H9 (cell line): Measurements from ENCODE around the gene HOXD8. TPM values are rescaled to one million over a fixed set of nuclear protein-coding genes. Genes with fewer than 3 reads are reported as not detected.
A peak's percentile ranks its signal among the peaks of the same experiment; 100 is the strongest.

Experiments used
- DNase-seq: peaks from one replicate; pipeline ENCODE4 v3.0.0-alpha.2; 2017
- H2AFZ ChIP-seq: one replicate; pipeline ENCODE4 v1.6.1; 2013; ENCODE audit warnings: mild to moderate bottlenecking, low read length, control low read depth, moderate library complexity
- H2AK5ac ChIP-seq: 2 replicates; pipeline ENCODE4 v1.6.1; 2013; ENCODE audit warnings: low read length, control low read depth, mixed read lengths; ENCODE audit not compliant: insufficient read length
- H2BK120ac ChIP-seq: one replicate; pipeline ENCODE4 v1.6.1; 2013; ENCODE audit warnings: low read depth, mild to moderate bottlenecking, low read length, control low read depth, inconsistent platforms; ENCODE audit not compliant: poor library complexity, severe bottlenecking
- H2BK12ac ChIP-seq: 2 replicates; pipeline ENCODE4 v1.6.1; 2013; ENCODE audit warnings: low read length, control low read depth, mixed read lengths, low read depth; ENCODE audit not compliant: insufficient read length
- H2BK15ac ChIP-seq: 2 replicates; pipeline ENCODE4 v1.6.1; 2013; ENCODE audit warnings: low read depth, low read length, control low read depth
- H2BK20ac ChIP-seq: one replicate; pipeline ENCODE4 v1.6.1; 2013; ENCODE audit warnings: low read depth, mild to moderate bottlenecking, low read length, control low read depth, inconsistent platforms; ENCODE audit not compliant: poor library complexity, severe bottlenecking
- H2BK5ac ChIP-seq: 2 replicates; pipeline ENCODE4 v1.6.1; 2013; ENCODE audit warnings: low read length, control low read depth, mixed read lengths; ENCODE audit not compliant: insufficient read length
- H3K14ac ChIP-seq: 2 replicates; pipeline ENCODE4 v1.6.1; 2013; ENCODE audit warnings: low read length, control low read depth; ENCODE audit not compliant: insufficient read depth
- H3K18ac ChIP-seq: 2 replicates; pipeline ENCODE4 v1.6.1; 2013; ENCODE audit warnings: low read depth, mild to moderate bottlenecking, mixed read lengths, low read length, control low read depth; ENCODE audit not compliant: insufficient read length
- H3K23ac ChIP-seq: 2 replicates; pipeline ENCODE4 v1.6.1; 2013; ENCODE audit warnings: low read length, control low read depth, mixed read lengths, low read depth; ENCODE audit not compliant: insufficient read length
- H3K23me2 ChIP-seq: 2 replicates; pipeline ENCODE4 v1.6.1; 2013; ENCODE audit warnings: low read depth, mild to moderate bottlenecking, mixed read lengths, low read length, control low read depth; ENCODE audit not compliant: insufficient read length, poor library complexity, severe bottlenecking
- H3K27ac ChIP-seq: 2 replicates; pipeline ENCODE4 v1.5.1; 2013; ENCODE audit warnings: low read length, control low read depth, mixed read lengths, low read depth; ENCODE audit not compliant: insufficient read length
- H3K27me3 ChIP-seq: 2 replicates; pipeline ENCODE4 v1.6.1; 2013; ENCODE audit warnings: low read length, control low read depth, inconsistent platforms; ENCODE audit not compliant: insufficient read depth
- H3K4ac ChIP-seq: 2 replicates; pipeline ENCODE4 v1.6.1; 2013; ENCODE audit warnings: low read depth, mild to moderate bottlenecking, control low read depth, inconsistent platforms, low read length, moderate library complexity
- H3K4me1 ChIP-seq: 2 replicates; pipeline ENCODE4 v1.6.1; 2013; ENCODE audit warnings: low read length, control low read depth, inconsistent platforms; ENCODE audit not compliant: insufficient read depth
- H3K4me2 ChIP-seq: 2 replicates; pipeline ENCODE4 v1.6.1; 2013; ENCODE audit warnings: low read length, control low read depth, mixed read lengths; ENCODE audit not compliant: insufficient read length, insufficient read depth
- H3K56ac ChIP-seq: 2 replicates; pipeline ENCODE4 v1.6.1; 2013; ENCODE audit warnings: low read depth, mild to moderate bottlenecking, mixed read lengths, low read length, control low read depth; ENCODE audit not compliant: insufficient read length
- H3K79me1 ChIP-seq: 2 replicates; pipeline ENCODE4 v1.6.1; 2013; ENCODE audit warnings: low read depth, mild to moderate bottlenecking, moderate library complexity, low read length, control low read depth, inconsistent platforms; ENCODE audit not compliant: insufficient read depth, poor library complexity, severe bottlenecking
- H3K79me2 ChIP-seq: 2 replicates; pipeline ENCODE4 v1.6.1; 2013; ENCODE audit warnings: low read length, control low read depth, inconsistent platforms; ENCODE audit not compliant: insufficient read depth
- H3K9ac ChIP-seq: 2 replicates; pipeline ENCODE4 v1.6.1; 2013; ENCODE audit warnings: low read length, control low read depth, mixed read lengths; ENCODE audit not compliant: insufficient read length; ENCODE audit errors: extremely low read depth
- H3K9me3 ChIP-seq: one replicate; pipeline ENCODE4 v1.6.1; 2013; ENCODE audit warnings: low read depth, low read length, inconsistent platforms; ENCODE audit not compliant: control insufficient read depth
- H3T11ph ChIP-seq: one replicate; pipeline ENCODE4 v1.6.1; 2013; ENCODE audit warnings: mild to moderate bottlenecking, low read length, control low read depth, inconsistent platforms
- H4K20me1 ChIP-seq: one replicate; pipeline ENCODE4 v1.6.1; 2013; ENCODE audit not compliant: control insufficient read depth, insufficient read length, insufficient read depth
- H4K5ac ChIP-seq: 2 replicates; pipeline ENCODE4 v1.6.1; 2013; ENCODE audit warnings: low read depth, mild to moderate bottlenecking, mixed read lengths, low read length, control low read depth; ENCODE audit not compliant: insufficient read length
- H4K8ac ChIP-seq: replicated peaks from 2 replicates; pipeline ENCODE4 v1.6.1; 2013; ENCODE audit warnings: low read length, control low read depth, mixed read lengths, low read depth; ENCODE audit not compliant: insufficient read length
- H4K91ac ChIP-seq: 2 replicates; pipeline ENCODE4 v1.6.1; 2013; ENCODE audit warnings: low read depth, mild to moderate bottlenecking, moderate library complexity, mixed read lengths, low read length, control low read depth; ENCODE audit not compliant: insufficient read length
- H3K27ac Mint-ChIP-seq, 3 experiments: 2 replicates in 2 of 3; 3 replicates in 1 of 3; pipeline ENCODE4 v1.8.0; 2020 to 2021; ENCODE audit warnings: mixed read lengths in 3 of 3, mild to moderate bottlenecking in 1 of 3, moderate library complexity in 1 of 3
- H3K27me3 Mint-ChIP-seq: 2 replicates; pipeline ENCODE4 v1.8.0; 2021; ENCODE audit warnings: low read depth, mild to moderate bottlenecking, moderate library complexity, mixed read lengths
- H3K36me3 Mint-ChIP-seq, 3 experiments: 2 replicates in 2 of 3; 3 replicates in 1 of 3; pipeline ENCODE4 v1.8.0; 2020 to 2021; ENCODE audit warnings: low read depth in 3 of 3, mixed read lengths in 3 of 3; ENCODE audit not compliant: insufficient read depth in 1 of 3
- H3K4me1 Mint-ChIP-seq, 2 experiments: 2 replicates each; pipeline ENCODE4 v1.8.0; 2020; ENCODE audit warnings: mixed read lengths in 2 of 2
- H3K4me3 Mint-ChIP-seq, 2 experiments: 2 replicates in 1 of 2; 3 replicates in 1 of 2; pipeline ENCODE4 v1.8.0; 2020 to 2021; ENCODE audit warnings: mild to moderate bottlenecking in 2 of 2, mixed read lengths in 2 of 2, moderate library complexity in 1 of 2
- H3K9me3 Mint-ChIP-seq, 2 experiments: 2 replicates in 1 of 2; 3 replicates in 1 of 2; pipeline ENCODE4 v1.8.0; 2020; ENCODE audit warnings: mild to moderate bottlenecking in 2 of 2, mixed read lengths in 2 of 2, moderate library complexity in 1 of 2
- total RNA-seq: library from RNA; stranded (reverse); gene quantifications from 2 replicates; pipeline ENCODE4 v1.2.1, GENCODE V29; 2021
- TF ChIP-seq, protein P1 (sequence below): fragments of 200-600 bp; sonication (generic); conservative IDR thresholded peaks from 3 replicates; pipeline ENCODE4 v1.8.0; 2021; ENCODE audit warnings: antibody characterized with exemption, mild to moderate bottlenecking

The HOXD8 gene
- total RNA-seq, 1 experiment from 2014 or later: not detected

DNA sequence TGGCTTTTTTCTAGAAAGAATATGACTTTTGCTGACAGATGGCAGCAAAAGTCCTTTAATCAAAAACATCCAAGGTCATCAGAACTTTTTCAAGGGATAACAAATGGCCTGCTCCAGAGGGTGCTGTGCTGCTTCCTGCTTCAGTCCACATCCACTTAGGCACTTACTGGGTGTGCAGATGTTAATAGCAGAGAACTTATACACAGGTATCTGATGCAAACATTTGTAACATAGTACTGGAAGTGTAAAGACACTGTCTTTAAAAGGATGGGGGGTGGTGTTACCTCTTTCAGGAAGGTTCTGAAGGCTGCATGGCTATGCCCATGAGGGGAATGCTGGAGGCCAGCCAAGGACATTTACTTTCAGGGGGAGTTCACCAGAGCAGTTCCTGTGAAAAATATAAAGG lies 5.5 kb downstream of the HOXD8 start:
- Histone ChIP-seq H2BK120ac (no peak overlapping the region), H4K5ac (no peak overlapping the region), H2BK5ac (no peak overlapping the region), H3K27me3 (peaks cover 95% of the 10 kb centered on the region), H4K20me1 (no peaks in the 10 kb centered on the region), H4K8ac (no peak overlapping the region), H2AFZ (no peak overlapping the region), H2AK5ac (no peak overlapping the region), H3K9me3 (no peaks in the 10 kb centered on the region), H3K18ac (no peak overlapping the region), H3K4me1 (no peaks in the 10 kb centered on the region; the same call in 1 of the 2 replicates), H3K27ac (no peak overlapping the region), H2BK12ac (no peak overlapping the region), H3K23ac (no peak overlapping the region), H3K14ac (no peak overlapping the region), H3K79me2 (no peaks in the 10 kb centered on the region), H3K79me1 (no peaks in the 10 kb centered on the region), H3K23me2 (peaks cover 8% of the 10 kb centered on the region), H3K9ac (no peak overlapping the region), H2BK15ac (no peak overlapping the region), H4K91ac (no peak overlapping the region), H2BK20ac (no peak overlapping the region), H3K4ac (no peak overlapping the region), H3T11ph (no peak overlapping the region), H3K56ac (no peak overlapping the region), H3K4me2 (no peak overlapping the region)
- Mint-ChIP-seq H3K9me3 (peaks cover 4% of the 10 kb centered on the region in 2 experiments; a peak in 3 of 5 replicates), H3K36me3 (no peaks in the 10 kb centered on the region; a peak in 1 of 7 replicates), H3K4me3 (peak overlapping the region in 1 of 2 experiments; percentile 81; a peak in 1 of 5 replicates), H3K4me1 (peaks cover 2 to 7% of the 10 kb centered on the region in 2 experiments; a peak in 3 of 4 replicates), H3K27me3 (peaks cover 99% of the 10 kb centered on the region), H3K27ac (no peak overlapping the region)
- TF ChIP-seq, protein P1, sequence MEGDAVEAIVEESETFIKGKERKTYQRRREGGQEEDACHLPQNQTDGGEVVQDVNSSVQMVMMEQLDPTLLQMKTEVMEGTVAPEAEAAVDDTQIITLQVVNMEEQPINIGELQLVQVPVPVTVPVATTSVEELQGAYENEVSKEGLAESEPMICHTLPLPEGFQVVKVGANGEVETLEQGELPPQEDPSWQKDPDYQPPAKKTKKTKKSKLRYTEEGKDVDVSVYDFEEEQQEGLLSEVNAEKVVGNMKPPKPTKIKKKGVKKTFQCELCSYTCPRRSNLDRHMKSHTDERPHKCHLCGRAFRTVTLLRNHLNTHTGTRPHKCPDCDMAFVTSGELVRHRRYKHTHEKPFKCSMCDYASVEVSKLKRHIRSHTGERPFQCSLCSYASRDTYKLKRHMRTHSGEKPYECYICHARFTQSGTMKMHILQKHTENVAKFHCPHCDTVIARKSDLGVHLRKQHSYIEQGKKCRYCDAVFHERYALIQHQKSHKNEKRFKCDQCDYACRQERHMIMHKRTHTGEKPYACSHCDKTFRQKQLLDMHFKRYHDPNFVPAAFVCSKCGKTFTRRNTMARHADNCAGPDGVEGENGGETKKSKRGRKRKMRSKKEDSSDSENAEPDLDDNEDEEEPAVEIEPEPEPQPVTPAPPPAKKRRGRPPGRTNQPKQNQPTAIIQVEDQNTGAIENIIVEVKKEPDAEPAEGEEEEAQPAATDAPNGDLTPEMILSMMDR: no peak
- DNase-seq: no peak
